ENCODE measurements around the gene SPRYD3. TPM values are rescaled to one million over a fixed set of nuclear protein-coding genes. Genes with fewer than 3 reads are reported as not detected.

The SPRYD3 gene
- total and polyA plus RNA-seq, 7 experiments from 2014 or later: 33.0 to 57.6 (median 46.8) TPM

GRCh38 chr12:53120685-53121525 lies 41.7 kb upstream of the SPRYD3 start:
- POLR2A ChIA-PET: no interaction called here
- no peaks in the 10 kb centered on the region for H3K36me3 ChIP-seq (ENCODE audit: control insufficient read depth in 2 of 3, insufficient read depth in 3 of 3, low read length in 3 of 3)
- DNase-seq: no peak
- no peaks in the 10 kb centered on the region for H3K27me3 ChIP-seq (ENCODE audit: control insufficient read depth in 2 of 2, insufficient read depth in 2 of 2, low read length in 2 of 2)
- H3K4me1 ChIP-seq (ENCODE audit: control insufficient read depth in 2 of 2, insufficient read depth in 2 of 2, low read length in 2 of 2): no peaks in the 10 kb centered on the region
- no peaks in the 10 kb centered on the region for H3K4me1 Mint-ChIP-seq
- CTCF ChIA-PET: interaction anchor here (0.6 kb wide), 1 partner anchor 402 kb away, joined by 3 read pairs; no protein-coding TSS in a partner anchor
- no peaks in the 10 kb centered on the region for H3K36me3 Mint-ChIP-seq
- H3K27ac Mint-ChIP-seq: peak overlapping the region in 1 of 9 donors; percentile 33
- H3K4me3 Mint-ChIP-seq: no peak overlapping the region
- H3K9me3 Mint-ChIP-seq: no peaks in the 10 kb centered on the region
- H3K27me3 Mint-ChIP-seq: peaks cover 0 to 2% (median 0%) of the 10 kb centered on the region in 5 donors
- intact Hi-C loops (cut with micrococcal nuclease): no loop called here
- no peak overlapping the region for H3K27ac ChIP-seq (ENCODE audit: low read depth, low read length)
- no peak overlapping the region for H3K4me3 ChIP-seq (ENCODE audit: low read length)
- no peaks in the 10 kb centered on the region for H3K9me3 ChIP-seq (ENCODE audit: control insufficient read depth in 2 of 3, low read length in 3 of 3)
- no peak for ATAC-seq

DNA sequence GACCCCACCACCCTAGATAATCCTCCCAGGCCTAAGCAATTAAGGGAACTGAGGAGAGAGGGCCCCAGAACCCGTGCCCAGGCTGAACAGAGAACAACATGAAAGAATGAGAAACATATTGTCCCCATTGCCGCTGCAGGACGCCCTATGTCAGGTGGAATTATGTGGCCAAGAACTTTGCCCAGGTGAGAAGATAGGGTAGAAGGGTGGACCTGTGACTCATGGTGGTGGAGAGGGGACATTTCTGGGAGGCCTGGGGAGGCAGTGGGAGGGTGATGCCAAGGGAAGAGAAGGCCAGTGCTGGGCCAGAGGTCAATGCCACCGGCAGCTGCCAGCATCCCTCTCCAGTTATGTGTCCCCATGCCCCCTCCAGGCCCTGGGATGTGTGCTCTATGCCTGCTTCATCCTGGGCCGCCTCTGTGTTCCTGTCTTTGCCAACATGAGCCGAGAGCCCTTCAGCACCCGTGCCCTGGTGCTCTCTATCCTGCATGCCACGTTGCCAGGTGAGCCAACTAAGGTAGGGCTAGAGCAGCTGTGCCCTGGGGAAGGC lies 39.6 kb upstream of the SPRYD3 start:
- ChIA-PET POLR2A (no interaction called here), CTCF (interaction anchor here (0.7 kb wide), 1 partner anchor 226 kb away, joined by 3 read pairs; no protein-coding TSS in a partner anchor)
- Histone ChIP-seq H3K4me1 (ENCODE audit: control insufficient read depth in 2 of 2, insufficient read depth in 2 of 2, low read length in 2 of 2) (no peaks in the 10 kb centered on the region), H3K4me3 (ENCODE audit: low read length) (no peak overlapping the region), H3K36me3 (ENCODE audit: control insufficient read depth in 2 of 3, insufficient read depth in 3 of 3, low read length in 3 of 3) (no peaks in the 10 kb centered on the region), H3K27me3 (ENCODE audit: control insufficient read depth in 2 of 2, insufficient read depth in 2 of 2, low read length in 2 of 2) (no peaks in the 10 kb centered on the region), H3K27ac (ENCODE audit: low read depth, low read length) (no peak overlapping the region), H3K9me3 (ENCODE audit: control insufficient read depth in 2 of 3, low read length in 3 of 3) (no peaks in the 10 kb centered on the region)
- DNase-seq: no peak
- Mint-ChIP-seq H3K9me3 (no peaks in the 10 kb centered on the region), H3K27me3 (no peaks in the 10 kb centered on the region), H3K27ac (peak overlapping the region in 1 of 9 donors; percentile 43), H3K4me1 (no peaks in the 10 kb centered on the region), H3K36me3 (no peaks in the 10 kb centered on the region), H3K4me3 (no peak overlapping the region)
- ATAC-seq: no peak
- intact Hi-C loops (cut with micrococcal nuclease): no loop called here

DNA sequence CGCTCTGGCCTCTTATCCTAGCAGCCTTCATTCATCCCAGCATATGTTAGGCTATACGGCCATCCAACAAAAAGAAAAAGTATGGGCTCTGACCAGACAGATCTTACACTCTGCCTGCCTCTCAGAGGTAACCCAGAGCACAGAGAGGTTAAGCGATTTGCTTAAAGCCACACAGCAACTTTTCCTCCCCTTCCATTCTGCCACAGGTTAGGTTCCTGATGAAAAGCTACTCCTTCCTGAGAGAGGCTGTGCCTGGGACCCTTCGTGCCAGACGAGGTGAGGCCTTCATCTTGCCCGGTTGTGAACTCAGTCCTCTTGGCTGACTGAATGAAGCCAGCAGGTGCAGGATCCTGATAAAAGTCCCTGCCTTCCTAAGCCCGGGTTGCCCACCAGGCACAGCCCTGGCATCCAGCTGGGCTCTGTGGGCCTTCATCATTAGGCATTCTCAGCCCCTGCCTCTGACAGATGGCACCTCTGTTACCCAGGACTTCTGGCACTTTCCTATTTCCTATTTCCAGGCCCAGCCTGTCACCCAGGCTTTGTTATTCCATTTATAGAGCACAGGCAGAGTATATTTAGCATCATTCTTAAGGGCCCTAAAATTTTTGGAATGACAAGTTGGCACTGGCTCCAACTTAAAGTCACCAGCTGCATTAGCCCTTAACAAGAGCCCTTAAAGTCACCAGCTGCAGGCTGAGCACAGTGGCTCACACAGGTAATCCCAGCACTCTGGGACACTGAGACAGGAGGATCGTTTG lies 36.9 kb upstream of the SPRYD3 start:
- no peaks in the 10 kb centered on the region for H3K4me1 Mint-ChIP-seq
- H3K4me1 ChIP-seq (ENCODE audit: control insufficient read depth in 2 of 2, insufficient read depth in 2 of 2, low read length in 2 of 2): no peaks in the 10 kb centered on the region
- H3K9me3 Mint-ChIP-seq: no peaks in the 10 kb centered on the region
- H3K27me3 ChIP-seq (ENCODE audit: control insufficient read depth in 2 of 2, insufficient read depth in 2 of 2, low read length in 2 of 2): no peaks in the 10 kb centered on the region
- CTCF ChIA-PET: no interaction called here
- H3K36me3 Mint-ChIP-seq: no peaks in the 10 kb centered on the region
- no peak overlapping the region for H3K27ac Mint-ChIP-seq
- ATAC-seq (no peak), DNase-seq (no peak)
- no peak overlapping the region for H3K4me3 Mint-ChIP-seq
- intact Hi-C loops (cut with micrococcal nuclease): no loop called here
- POLR2A ChIA-PET: interaction anchor here (0.5 kb wide), 1 partner anchor 437 kb away, joined by 4 read pairs; no protein-coding TSS in a partner anchor
- H3K9me3 ChIP-seq (ENCODE audit: control insufficient read depth in 2 of 3, low read length in 3 of 3): no peaks in the 10 kb centered on the region
- H3K27me3 Mint-ChIP-seq: peaks cover 0 to 3% (median 0%) of the 10 kb centered on the region in 5 donors
- H3K36me3 ChIP-seq (ENCODE audit: control insufficient read depth in 2 of 3, insufficient read depth in 3 of 3, low read length in 3 of 3): no peaks in the 10 kb centered on the region
- H3K4me3 ChIP-seq (ENCODE audit: low read length): no peak overlapping the region
- H3K27ac ChIP-seq (ENCODE audit: low read depth, low read length): no peak overlapping the region

GRCh38 chr12:53115112-53115890 lies 36.1 kb upstream of the SPRYD3 start:
- POLR2A ChIA-PET: interaction anchor here (0.5 kb wide), 2 partner anchors 17 to 438 kb away, joined by 3 to 4 read pairs; no protein-coding TSS in a partner anchor
- CTCF ChIA-PET: no interaction called here
- no peaks in the 10 kb centered on the region for H3K9me3 Mint-ChIP-seq
- H3K9me3 ChIP-seq (ENCODE audit: control insufficient read depth in 2 of 3, low read length in 3 of 3): no peaks in the 10 kb centered on the region
- no peak overlapping the region for H3K4me3 ChIP-seq (ENCODE audit: low read length)
- H3K27ac Mint-ChIP-seq: no peak overlapping the region
- H3K27ac ChIP-seq (ENCODE audit: low read depth, low read length): no peak overlapping the region
- H3K4me1 ChIP-seq (ENCODE audit: control insufficient read depth in 2 of 2, insufficient read depth in 2 of 2, low read length in 2 of 2): no peaks in the 10 kb centered on the region
- no peaks in the 10 kb centered on the region for H3K4me1 Mint-ChIP-seq
- peaks cover 0 to 3% (median 0%) of the 10 kb centered on the region in 5 donors for H3K27me3 Mint-ChIP-seq
- no peak for ATAC-seq
- no peaks in the 10 kb centered on the region for H3K36me3 ChIP-seq (ENCODE audit: control insufficient read depth in 2 of 3, insufficient read depth in 3 of 3, low read length in 3 of 3)
- H3K27me3 ChIP-seq (ENCODE audit: control insufficient read depth in 2 of 2, insufficient read depth in 2 of 2, low read length in 2 of 2): no peaks in the 10 kb centered on the region
- no peak overlapping the region for H3K4me3 Mint-ChIP-seq
- no peak for DNase-seq
- intact Hi-C loops (cut with micrococcal nuclease): no loop called here
- no peaks in the 10 kb centered on the region for H3K36me3 Mint-ChIP-seq

DNA sequence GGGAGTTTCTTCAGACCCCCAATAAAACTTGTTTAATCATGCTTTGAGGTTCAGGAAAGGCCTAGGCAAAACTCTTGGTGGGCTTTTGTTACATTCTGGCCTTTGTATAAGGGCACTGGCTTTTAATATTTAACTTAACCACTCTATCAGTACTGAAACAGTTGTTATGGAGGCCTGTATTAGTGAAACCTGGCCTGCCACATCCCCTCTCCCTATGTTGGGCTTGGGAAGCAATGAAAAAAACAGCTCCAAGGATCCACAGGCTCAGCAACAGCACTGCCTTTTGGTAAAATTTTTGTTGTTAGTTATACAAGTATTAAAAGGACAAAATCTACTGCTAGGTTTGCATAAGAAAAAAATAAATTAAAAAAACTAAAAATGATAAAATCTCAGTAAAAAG lies 34.8 kb upstream of the SPRYD3 start:
- Histone ChIP-seq H3K9me3 (ENCODE audit: control insufficient read depth in 2 of 3, low read length in 3 of 3) (no peaks in the 10 kb centered on the region), H3K27me3 (ENCODE audit: control insufficient read depth in 2 of 2, insufficient read depth in 2 of 2, low read length in 2 of 2) (no peaks in the 10 kb centered on the region), H3K4me3 (ENCODE audit: low read length) (no peak overlapping the region), H3K36me3 (ENCODE audit: control insufficient read depth in 2 of 3, insufficient read depth in 3 of 3, low read length in 3 of 3) (no peaks in the 10 kb centered on the region), H3K27ac (ENCODE audit: low read depth, low read length) (no peak overlapping the region), H3K4me1 (ENCODE audit: control insufficient read depth in 2 of 2, insufficient read depth in 2 of 2, low read length in 2 of 2) (no peaks in the 10 kb centered on the region)
- POLR2A ChIA-PET: no interaction called here
- H3K36me3 Mint-ChIP-seq: no peaks in the 10 kb centered on the region
- DNase-seq (no peak), ATAC-seq (no peak)
- H3K4me3 Mint-ChIP-seq: no peak overlapping the region
- CTCF ChIA-PET: interaction anchor here (0.6 kb wide), 1 partner anchor 1091 kb away, joined by 3 read pairs; no protein-coding TSS in a partner anchor
- intact Hi-C loops (cut with micrococcal nuclease): no loop called here
- no peaks in the 10 kb centered on the region for H3K9me3 Mint-ChIP-seq
- peaks cover 0 to 5% (median 0%) of the 10 kb centered on the region in 5 donors for H3K27me3 Mint-ChIP-seq
- no peaks in the 10 kb centered on the region for H3K4me1 Mint-ChIP-seq
- no peak overlapping the region for H3K27ac Mint-ChIP-seq

- Mint-ChIP-seq H3K36me3 (no peaks in the 10 kb centered on the region), H3K4me1 (no peaks in the 10 kb centered on the region), H3K9me3 (no peaks in the 10 kb centered on the region), H3K4me3 (no peak overlapping the region), H3K27me3 (peaks cover 0 to 5% (median 0%) of the 10 kb centered on the region in 5 donors), H3K27ac (no peak overlapping the region)
- Histone ChIP-seq H3K4me3 (ENCODE audit: low read length) (no peak overlapping the region), H3K36me3 (ENCODE audit: control insufficient read depth in 2 of 3, insufficient read depth in 3 of 3, low read length in 3 of 3) (no peaks in the 10 kb centered on the region), H3K9me3 (ENCODE audit: control insufficient read depth in 2 of 3, low read length in 3 of 3) (no peaks in the 10 kb centered on the region), H3K27me3 (ENCODE audit: control insufficient read depth in 2 of 2, insufficient read depth in 2 of 2, low read length in 2 of 2) (no peaks in the 10 kb centered on the region), H3K27ac (ENCODE audit: low read depth, low read length) (no peak overlapping the region), H3K4me1 (ENCODE audit: control insufficient read depth in 2 of 2, insufficient read depth in 2 of 2, low read length in 2 of 2) (no peaks in the 10 kb centered on the region)
- ChIA-PET POLR2A (no interaction called here), CTCF (interaction anchor here (0.6 kb wide), 1 partner anchor 1090 kb away, joined by 3 read pairs; no protein-coding TSS in a partner anchor)
- no peak for DNase-seq
- no peak for ATAC-seq
- intact Hi-C loops (cut with micrococcal nuclease): no loop called here
These were observed 34.0 kb upstream of the SPRYD3 start for GRCh38 chr12:53113136-53113705.

All from naive thymus-derived CD4-positive, alpha-beta T cell (primary cell).